NCI-H1105 (cell line): ENCODE data around the gene EFCAB6.

ENCODE experiments used
- DNase-seq: peaks from one replicate; lab custom pipeline; 2025; lab: John Stamatoyannopoulos, UW

The EFCAB6 gene

DNA sequence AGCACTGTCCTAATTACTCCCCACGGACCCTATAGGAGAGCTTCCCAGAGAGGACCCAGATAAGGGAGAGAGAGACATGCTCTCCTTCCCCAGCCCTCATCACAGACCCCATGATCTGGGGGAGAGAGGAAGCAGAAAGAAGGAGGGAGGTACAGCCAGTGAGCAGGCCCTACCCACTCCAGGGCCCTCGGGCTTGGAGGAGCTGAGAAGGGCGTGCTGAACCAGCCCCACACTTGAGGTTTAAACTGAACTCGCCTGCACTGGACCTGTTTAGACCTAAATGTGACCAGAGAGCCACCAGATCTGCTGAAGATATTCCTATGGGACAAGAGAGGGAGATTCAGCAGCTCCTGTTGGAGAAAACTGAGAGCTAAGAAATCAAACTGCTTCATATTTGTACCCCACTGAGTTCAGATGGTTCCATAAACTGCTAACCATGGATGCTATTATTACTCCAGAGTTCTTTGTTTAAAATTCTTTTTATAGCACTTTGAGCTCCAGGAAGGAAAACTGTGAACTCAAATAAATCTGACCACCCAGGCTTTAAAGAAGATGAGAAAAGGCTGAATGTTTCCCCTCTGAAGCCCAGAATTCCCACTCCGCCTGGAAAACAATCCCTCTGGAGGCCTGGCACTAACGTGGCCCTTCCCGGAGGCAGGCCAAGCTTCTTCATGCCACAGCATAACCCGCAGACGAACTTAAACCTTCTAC lies 67.2 kb downstream of the EFCAB6 start:
- no peak for DNase-seq

DNA sequence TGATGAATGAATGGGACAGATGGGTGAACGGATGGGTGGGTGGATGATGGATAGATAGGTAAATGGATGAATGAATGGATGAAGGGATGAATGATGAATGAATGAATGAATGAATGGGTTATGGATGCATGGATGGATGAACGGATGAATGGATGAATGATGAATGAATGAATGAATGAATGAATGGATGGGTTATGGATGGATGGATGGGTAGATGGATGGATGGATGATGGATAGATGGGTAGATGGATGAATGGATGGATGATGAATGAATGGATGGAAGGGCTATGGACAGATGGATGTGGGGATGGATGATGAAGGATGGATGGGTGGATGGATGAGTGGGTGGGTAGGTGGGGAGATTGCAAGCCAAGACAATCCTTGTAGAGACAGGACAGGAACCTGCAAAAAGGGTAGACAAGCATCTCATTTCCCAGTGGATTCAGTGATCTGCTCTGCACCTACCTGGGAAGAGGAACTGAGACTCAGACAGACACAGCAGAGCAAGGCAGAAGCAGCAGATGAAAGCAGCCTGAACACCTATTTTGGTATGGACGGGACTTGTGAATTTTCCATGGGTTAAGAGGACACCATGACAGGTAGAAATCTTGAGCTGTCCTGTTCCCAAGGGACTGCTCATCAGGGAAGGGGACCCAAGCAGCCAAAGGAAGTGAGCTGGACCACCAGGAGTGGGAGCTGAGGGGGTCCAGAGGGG lies 68.0 kb downstream of the EFCAB6 start:
- DNase-seq, result no peak

DNA sequence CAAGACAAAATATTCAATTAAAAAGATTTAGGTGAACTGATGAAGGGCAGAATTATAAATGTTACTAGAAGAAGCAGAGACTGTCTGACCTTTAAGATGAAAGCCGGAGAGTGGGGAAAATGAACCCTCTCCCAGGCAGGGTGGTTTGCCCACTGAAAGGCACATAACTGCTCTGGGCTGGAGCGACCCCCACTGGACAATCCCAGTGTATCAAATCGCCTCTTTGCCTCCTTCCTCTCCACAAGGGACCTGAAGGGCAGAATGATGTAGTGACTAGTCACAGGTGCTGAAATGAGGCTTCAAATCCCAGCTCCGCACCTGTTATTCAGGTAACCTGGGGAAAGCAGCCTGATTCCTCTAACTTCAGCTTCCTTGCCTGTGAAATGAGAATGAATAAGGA lies 69.0 kb downstream of the EFCAB6 start:
- DNase-seq, result no peak

DNA sequence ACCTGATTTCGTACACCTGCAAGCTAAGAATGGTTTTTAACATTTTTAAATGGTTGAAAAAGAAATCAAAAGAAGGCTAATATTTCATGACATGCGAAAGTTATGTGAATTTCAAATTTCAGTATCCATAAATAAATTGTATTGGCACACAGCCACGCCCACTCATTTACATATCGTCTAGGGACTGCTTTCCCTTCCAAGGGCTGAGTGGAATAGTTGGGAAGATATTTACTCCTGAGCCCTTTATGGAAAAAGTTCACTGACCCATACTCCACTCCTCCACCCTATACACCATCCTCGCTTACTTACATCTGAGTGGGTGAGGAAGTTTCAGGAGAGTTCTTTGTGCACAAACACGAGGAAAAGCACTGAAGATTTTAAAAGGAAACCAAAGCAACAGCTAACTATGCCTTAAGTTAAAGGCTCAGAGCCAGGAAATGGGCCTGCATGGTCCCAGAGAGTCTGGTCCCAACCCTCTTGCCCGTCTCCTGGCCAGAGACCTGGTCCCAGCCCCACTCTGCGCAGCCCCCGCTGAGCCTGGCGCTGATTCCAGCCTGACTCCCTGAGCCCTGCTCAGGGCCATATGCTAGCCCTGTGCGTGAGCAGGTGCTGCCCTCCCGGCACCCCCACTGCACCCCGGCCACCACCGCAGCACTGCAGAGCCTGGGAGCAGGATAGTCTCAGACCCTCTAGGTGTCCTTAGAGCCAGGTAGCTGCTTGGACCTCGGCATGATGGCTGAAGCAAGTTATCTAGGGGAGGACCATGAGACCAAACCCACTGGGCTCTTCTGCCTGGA lies 69.8 kb downstream of the EFCAB6 start:
- DNase-seq, result no peak

DNA sequence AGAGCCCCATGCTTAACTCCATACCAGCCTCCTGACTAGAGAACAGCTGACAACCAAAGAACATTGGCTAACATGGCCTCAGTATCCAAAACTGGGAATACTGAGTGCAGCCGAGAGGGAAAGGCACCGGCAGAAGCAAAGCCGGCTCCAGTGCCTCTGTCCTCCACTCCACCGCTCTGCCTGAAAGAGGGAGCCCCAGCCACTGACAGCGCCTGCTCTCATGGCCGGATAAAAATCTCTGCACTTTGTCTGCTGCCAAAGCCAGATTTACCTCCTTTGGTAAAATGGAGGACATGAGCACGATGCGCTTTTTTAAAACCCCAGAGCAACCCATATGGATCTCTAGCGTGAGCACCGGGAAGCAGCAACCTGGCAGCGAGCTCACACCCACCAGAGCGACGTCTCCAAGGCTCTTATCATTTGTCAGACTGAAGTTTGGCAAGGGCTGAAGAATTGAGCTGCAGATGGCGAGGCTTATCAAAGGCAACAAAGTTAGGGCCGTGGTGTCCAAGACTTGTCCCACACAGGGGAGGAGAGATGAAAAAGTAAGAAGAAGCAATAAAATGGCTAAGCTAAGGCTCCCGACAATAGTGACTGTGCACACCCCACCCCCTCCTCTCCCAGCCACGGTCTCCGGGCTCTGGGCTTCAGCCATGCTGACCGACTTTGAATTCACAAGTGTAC lies 71.4 kb downstream of the EFCAB6 start:
- no peak for DNase-seq

DNA sequence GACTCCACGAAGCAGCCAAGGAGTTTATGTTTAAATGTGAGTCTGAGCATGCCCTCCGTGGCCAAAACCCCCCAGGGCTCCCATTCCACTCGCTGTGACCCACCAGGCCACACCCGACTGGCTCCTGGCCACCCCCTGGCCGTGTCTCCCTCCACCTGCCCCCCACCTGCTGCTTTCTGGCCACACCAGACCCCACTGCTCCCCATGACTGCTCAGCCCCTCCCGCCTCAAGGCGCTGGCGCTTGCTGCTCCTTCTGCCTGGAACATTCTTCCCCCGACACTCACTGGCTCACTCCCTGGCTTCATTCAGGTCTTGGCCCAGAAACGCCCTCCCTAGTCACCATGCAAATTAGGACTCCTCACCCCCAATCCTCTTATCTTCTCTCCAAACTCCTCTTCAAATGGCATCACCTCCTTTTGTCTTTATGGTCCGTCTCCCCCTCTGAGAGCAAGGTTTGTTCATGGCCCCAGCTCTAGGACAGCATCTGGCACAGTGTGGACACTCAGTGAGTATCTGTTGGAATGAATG lies 72.2 kb downstream of the EFCAB6 start:
- DNase-seq, result no peak

DNA sequence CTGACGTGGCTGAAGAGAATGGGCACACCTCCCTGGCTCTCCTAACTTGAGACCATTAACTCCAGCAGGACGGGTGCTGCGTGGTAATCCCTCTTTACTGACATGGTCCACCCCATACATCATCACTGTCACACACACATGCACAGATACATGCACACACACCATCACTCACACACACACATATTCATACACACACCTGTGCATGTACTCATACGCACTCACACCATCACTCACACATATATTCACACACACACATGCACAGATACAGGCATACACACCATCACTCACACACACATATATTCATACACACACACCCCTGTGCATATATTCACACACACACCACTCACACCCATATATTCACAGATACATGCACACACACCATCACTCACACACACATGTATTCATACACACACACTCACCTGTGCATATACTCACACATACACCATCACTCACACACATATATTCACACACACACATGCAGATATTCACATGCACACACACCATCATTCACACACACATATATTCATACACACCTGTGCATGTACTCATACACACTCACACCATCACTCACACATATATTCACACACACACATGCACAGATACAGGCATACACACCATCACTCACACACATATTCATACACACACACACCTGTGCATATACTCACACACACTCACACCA lies 74.8 kb downstream of the EFCAB6 start:
- DNase-seq, result no peak

DNA sequence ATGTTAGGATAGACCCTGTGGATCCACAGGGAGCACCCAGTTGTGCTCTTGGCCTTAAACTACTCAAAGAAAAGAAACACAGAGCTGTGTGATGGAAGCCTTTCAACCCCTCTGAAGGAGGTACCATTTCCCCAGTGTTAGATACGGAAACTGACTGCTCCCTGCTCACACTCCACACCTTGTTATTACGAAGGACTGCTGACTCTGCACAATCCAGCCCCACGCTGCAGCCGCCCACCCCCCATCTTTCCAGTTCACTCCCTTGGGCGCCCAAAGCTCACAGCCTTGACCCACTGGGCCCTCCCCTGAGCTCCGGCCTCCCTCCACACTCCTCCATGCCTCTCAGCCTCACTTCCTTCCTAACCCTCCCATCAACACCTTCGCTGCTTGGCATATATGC lies 75.5 kb downstream of the EFCAB6 start:
- no peak for DNase-seq

DNA sequence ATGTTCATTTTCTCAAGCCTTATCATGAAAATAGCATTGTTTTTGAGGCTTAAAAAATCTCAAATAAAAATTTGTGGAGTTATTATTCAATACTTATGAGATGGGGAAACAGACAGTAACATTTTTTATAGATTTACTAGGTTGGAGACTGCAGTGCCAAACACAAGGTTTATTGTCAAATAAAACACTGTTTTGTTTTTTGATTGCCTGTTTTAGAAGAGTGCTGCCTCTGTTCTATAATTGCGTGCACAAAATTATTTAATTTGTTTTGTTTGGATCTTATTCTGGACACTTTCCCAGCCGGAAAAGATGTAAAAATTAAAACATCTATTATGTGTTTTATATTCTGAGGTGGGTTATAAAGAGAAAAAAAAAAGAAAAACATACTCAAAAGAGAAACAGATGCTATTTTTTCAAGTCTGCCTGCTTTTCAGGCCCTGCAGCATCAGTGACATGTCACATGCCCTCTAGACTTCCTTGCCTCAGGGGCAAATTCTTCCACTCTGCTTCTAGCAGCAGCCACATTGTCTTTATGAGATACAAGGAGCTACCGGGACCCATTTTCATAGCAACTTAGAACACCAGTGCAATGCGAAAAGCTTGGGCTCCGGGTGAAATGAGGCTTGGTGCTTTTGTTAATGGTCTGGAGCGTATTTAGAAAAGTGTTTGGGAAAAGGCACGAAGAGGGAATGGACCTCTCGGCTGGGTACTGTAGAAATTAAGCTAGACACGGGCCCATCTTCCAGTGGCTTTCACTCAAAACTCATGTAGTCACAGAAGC lies 77.5 kb downstream of the EFCAB6 start:
- DNase-seq, result no peak

DNA sequence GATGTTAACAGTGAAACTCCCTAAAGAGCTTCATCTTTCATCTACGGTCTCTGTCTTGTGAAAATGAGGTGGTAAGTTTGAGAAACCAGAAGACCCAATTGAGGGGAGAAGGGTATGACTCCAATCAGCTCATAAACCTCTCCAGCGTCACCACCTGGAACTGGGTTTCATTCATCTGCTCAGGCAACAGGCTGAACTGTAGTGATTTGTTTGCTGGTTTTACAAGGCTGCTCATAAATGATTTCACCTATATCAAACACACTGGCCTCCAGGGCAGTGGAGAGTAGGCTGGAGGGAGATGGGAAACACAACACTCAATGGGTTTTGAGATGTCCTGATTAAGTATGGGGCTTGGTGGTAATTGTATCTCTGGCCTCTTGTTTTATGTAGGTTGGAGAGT lies 79.0 kb downstream of the EFCAB6 start:
- no peak for DNase-seq

DNA sequence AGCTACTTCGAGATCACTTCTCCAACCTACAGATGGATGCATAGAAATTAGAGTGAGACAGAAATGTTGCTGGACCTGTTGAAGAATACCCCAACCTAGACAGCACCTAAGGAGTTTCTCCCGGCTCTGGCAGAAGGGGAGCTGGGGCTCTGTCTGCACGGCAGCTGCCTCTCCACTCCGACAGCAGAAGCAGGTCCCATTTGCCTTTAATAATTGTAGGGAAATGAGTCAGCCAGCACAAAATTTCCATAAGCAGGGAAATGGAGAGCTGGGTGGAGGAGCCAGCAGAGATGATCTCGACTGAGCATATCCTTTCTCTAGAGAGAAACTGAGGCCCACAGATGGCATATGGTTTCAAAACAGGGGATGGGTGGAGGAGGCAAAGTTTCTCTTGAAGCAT lies 80.1 kb downstream of the EFCAB6 start:
- DNase-seq, result no peak

DNA sequence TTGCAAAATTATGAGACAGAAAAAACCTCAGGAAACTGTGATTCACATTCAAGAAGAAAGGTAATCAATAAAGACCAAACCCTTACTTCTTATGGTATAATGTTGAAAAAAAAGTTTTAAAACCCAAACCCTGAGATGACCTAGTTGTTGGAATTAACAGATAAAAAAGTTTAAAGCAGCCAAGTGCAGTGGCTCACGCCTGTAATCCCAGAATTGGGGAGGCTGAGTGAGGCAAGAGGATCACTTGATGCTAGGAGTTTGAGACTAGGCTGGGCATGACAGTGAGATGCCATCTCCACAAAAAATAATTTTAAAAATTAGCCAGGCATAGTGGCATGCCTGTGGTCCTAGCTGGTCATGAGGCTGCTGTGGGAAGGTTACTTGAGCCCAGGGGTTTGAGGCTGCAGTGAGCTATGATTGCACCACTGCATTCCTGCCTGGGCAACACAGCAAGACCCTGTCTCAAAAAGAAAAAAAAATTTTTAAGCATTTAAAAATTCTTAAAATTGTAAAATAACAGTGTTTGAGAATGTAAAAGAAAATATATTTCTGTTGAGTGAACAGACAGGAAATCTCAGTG lies 85.1 kb downstream of the EFCAB6 start:
- no peak for DNase-seq

DNA sequence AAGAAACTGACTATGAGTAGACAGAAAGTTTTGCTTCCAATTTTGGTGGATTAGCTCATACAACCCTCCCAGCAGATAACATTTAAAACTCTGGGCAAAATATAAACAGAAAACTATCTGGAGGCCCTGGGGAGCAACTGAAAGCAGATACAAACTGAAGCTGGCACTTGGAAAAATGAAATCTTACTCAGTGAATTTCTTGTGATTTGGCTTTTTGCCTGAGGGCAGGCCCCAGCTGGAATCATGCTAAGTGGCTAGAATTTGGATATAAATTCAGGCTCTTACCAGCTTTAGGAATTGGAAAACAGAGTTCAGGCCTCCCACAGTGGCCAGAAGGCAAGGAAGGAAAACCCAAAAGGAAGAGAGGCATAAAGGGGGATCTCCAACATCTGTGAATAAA lies 85.8 kb downstream of the EFCAB6 start:
- no peak for DNase-seq

DNA sequence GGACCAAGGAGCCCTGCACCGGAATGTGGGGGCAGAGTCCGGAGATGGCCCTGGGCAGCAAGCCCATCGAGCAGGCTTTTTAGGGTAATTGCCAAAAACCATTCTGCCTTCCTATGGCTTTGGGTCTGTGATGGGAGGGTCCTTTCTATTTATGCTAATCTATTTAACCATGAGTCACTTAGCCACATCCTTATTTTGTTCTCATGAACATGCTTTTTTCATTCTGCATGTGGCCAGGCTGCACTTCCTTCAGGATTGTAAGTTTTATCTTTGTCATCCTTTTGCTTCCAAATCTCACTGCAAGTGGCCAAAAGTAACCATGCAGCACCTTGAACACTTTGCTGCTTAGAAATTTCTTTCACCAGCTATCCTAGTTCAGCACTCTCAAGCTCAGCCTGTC lies 88.3 kb downstream of the EFCAB6 start:
- DNase-seq, result no peak

DNA sequence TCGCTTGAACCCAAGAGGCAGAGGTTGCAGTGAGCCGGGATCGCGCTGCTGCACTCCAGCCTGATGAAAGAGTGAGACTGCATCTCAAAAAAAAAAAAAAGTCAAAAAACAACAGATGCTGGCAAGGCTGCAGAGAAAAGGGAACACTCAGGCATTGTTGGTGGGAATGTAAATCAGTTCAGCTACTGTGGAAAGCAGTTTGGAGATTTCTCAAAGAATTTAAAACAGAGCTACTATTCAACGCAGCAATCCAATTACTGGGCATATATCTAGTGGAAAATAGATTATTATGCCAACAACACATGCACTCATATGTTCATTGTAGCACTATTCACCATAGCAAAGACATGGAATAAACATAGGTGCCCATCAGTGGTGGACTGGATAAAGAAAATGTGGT lies 89.7 kb downstream of the EFCAB6 start:
- DNase-seq, result no peak

DNA sequence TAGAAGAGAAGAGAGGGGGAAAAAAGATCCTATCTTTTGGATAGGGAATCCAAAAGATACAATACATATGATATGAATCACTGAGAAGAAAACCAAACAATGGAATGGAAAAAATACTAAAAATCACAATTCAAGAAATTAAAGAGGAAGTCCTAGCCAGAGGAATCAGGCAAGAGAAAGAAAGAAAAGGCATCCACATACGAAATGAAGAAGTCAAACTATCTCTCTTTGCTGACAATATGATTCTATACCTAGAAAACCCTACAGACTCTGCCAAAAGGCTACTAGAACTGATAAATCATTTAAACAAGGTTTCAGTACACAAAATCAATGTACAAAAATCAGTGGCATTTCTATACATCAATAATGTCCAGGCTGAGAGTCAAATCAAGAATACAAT lies 91.4 kb downstream of the EFCAB6 start:
- DNase-seq, result no peak

DNA sequence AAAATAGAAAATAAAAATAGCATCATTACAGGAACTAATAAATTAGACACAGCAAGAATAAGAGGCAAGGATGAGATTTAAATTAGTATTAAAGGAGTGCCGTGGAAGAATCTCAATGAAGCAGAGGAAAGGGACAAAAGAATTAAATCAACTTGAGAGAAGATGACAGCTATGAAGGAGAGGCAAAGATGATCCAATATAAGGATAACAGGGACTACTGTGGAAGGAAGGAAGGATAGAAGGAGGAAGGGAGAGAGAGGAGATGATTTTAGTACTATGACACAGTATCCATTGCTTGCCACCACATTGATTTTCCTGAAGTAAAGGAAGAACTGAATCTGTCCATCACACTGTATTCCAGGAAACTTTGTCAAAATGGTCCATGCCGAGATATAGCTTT lies 98.0 kb downstream of the EFCAB6 start:
- no peak for DNase-seq

DNA sequence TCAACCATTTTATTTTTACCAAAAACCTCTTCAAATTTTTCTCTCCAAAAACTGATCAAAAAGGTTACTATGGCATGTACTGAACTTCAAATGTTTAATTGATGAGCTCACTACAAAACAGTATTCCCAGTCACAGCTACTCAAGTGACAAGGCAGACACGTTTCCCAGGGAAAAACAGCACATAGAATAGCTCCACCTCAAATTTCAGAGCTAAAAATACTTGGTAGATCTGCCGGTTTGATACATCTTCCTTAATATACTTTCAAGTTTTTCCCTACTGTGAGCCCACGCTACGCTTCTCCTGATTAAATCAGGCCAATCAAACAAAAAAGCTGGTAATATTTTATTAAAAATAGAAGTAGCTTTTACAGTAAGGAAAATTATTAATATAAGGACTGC lies 100.4 kb downstream of the EFCAB6 start:
- no peak for DNase-seq

DNA sequence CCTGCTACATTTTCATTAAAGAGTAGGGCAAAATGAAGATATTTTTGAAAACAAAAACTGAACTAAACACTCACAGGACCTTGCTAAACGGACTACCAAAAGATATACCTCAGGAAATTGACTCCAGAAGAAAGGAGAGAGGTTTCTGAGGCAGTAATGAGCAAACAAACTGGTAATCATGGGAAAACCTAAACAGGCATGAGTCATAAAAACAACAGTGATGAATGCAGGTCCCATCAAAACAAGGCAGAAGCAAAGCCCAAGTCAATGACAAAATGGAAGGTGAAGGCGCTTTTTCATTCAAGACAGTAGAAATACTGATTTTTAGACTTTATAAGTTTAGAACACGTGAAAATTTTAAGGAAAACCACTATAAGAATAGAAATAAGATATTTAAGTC lies 104.5 kb downstream of the EFCAB6 start:
- DNase-seq, result no peak

DNA sequence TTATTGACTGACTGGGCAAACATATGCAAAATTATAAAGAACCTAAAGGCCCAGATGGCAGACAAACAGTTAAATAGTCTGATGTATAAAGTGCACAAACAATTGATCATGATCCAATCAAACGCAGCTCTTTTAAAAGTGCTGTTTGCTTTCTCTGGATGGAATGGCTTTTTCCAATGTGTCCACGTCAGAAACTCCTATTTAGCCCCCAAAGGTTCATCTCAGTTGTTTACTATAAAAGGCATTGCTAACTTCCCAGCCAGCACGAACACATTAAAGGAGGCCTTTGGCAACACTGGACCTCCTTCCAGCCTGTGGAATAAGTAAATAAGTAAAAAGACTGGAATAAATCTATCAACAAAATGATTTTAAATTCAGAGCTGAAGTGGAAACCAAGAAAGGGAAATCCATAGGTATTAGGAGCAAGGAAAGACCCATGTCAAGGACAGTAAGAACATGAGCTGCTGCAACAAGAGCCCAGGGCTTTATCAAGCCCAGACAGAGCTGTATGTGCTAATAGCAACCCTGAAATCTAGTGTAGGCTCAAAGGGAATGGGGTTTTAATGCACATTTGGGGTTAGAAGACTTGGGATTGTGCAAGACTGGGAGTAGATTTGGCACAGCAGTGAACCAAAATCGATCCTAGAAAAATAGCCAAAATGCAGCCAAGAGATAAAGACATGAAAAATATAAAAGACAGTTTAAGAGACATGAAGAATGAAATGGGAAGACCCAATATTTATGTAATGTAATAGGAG lies 105.4 kb downstream of the EFCAB6 start:
- no peak for DNase-seq
